Rectal smooth muscle tissue (tissue), 1 donor: Measurements from ENCODE around the gene DENR.

Experiments
- H3K27ac ChIP-seq: one replicate; pipeline ENCODE4 v1.7.0; 2013; ENCODE audit warnings: low read depth, low read length, inconsistent platforms
- H3K27me3 ChIP-seq: one replicate; pipeline ENCODE4 v1.7.0; 2013; ENCODE audit warnings: low read length; ENCODE audit not compliant: control insufficient read depth, insufficient read depth
- H3K36me3 ChIP-seq: one replicate; pipeline ENCODE4 v1.7.0; 2013; ENCODE audit warnings: low read length; ENCODE audit not compliant: control insufficient read depth, insufficient read depth
- H3K4me1 ChIP-seq: one replicate; pipeline ENCODE4 v1.7.0; 2013; ENCODE audit warnings: low read length; ENCODE audit not compliant: control insufficient read depth, insufficient read depth
- H3K4me3 ChIP-seq: one replicate; pipeline ENCODE4 v1.7.0; 2013; ENCODE audit warnings: low read length
- H3K9ac ChIP-seq: one replicate; pipeline ENCODE4 v1.7.0; 2013; ENCODE audit warnings: low read length

Gene DENR

DNA sequence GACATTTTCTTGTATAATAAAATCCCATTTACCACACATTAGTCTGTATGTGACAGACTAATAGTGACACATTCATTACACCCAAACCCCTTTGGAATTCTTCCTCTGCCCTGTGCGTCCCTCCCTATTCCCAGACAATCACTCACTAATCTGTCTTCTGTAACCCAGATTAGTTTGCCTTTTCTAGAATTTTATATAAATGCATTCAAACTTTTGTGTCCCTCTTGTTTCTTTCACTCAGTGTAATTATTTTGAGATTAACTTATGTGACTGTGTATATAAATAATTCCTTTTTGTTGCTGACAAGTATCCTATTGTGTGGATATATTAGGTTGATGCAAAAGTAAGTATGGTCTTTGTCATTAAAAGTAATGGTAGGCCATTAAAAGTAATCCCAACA, 55.0 kb downstream of the DENR start:
- no peak overlapping the region for H3K27ac ChIP-seq
- H3K4me3 ChIP-seq: no peak overlapping the region
- no peaks in the 10 kb centered on the region for H3K27me3 ChIP-seq
- no peaks in the 10 kb centered on the region for H3K36me3 ChIP-seq
- H3K4me1 ChIP-seq: no peaks in the 10 kb centered on the region
- no peak overlapping the region for H3K9ac ChIP-seq

DNA sequence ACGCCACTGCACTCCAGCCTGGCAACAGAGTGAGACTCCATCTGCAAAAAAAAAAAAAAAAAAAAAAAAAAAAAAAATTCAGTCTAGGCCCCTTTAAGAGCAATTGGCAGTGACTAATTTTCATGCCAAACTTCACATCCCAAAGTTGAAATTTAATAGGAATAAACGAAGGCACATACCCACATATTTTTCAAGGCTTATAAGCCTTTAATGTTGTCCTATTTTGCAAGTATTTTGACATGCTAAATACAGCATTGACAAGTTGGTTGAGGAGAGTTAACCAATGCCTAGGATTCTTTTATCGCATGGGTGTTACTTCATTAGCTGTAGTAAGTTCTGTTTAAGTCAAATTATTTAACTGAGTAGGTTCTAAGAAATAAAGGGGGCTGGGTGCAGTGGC, 59.2 kb downstream of the DENR start:
- Histone ChIP-seq H3K36me3 (no peaks in the 10 kb centered on the region), H3K4me1 (no peaks in the 10 kb centered on the region), H3K9ac (no peak overlapping the region), H3K27ac (no peak overlapping the region), H3K4me3 (no peak overlapping the region), H3K27me3 (no peaks in the 10 kb centered on the region)

DNA sequence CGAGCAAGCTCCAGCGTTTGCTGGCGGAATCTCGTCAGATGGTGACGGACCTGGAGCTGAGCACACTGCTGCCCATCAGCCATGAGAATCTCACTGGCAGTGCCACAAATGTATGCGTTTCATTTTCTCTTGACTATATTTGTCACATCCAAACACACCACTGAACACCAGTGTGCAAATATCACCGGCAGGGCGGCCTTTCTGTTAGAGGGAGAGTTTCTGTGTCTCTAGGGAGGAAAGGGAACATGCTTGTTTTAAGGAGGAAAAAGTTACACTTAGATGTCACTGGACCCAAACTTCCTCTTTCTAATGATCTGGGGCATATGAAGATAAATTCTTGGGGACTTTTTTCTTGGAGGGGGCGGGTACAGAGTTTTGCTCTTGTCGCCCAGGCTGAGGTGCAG, 60.7 kb downstream of the DENR start:
- no peaks in the 10 kb centered on the region for H3K4me1 ChIP-seq
- no peaks in the 10 kb centered on the region for H3K36me3 ChIP-seq
- no peaks in the 10 kb centered on the region for H3K27me3 ChIP-seq
- no peak overlapping the region for H3K4me3 ChIP-seq
- H3K27ac ChIP-seq: no peak overlapping the region
- no peak overlapping the region for H3K9ac ChIP-seq

DNA sequence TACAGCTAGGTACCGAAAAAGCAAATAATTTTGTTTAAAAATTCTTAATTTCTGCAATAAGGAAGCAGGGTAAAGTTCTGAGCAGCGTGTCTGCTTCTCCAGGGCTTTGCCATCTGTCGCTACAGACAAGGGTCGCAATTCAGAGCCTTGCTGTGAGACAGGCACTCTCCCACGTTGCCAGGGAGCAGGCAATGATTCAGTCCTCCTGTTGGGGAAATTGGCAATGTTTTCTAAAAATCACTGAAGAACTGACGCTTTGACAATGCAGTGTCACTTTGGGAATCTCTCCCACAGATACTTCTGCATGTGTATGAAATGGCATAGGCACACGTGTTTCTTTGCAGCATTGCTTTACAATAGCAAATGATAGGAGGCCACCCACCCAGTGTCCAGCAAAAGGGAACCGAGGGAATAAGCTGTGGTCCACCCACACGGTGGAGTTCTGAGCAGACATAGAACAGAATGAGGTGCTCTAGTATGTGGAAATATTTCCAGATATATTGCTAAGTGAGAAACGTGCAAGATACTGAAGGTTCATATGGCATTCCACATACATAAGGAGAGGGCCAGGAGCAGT, 66.7 kb downstream of the DENR start:
- H3K36me3 ChIP-seq: no peaks in the 10 kb centered on the region
- no peaks in the 10 kb centered on the region for H3K27me3 ChIP-seq
- H3K9ac ChIP-seq: no peak overlapping the region
- no peaks in the 10 kb centered on the region for H3K4me1 ChIP-seq
- H3K4me3 ChIP-seq: no peak overlapping the region
- H3K27ac ChIP-seq: no peak overlapping the region

DNA sequence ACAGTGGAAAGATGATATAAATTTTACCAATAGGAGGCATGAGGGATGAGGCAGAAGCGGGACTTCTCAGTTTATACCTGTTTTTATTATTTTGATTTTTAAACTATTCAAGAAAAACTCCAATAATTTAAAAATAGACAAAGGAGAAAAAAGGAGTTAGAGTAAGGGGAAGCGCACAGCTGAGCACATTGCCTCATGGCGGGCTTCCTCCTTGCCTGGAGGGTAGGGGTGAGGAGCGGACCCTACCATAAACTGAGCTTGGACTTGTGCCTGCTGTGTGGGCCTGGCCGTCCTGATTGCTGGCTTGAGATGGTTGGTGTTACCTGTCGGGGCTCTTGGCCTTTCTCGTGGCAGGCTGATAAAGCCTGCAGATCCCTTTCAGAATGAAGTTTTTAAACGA, 67.5 kb downstream of the DENR start:
- Histone ChIP-seq H3K4me1 (no peaks in the 10 kb centered on the region), H3K27ac (no peak overlapping the region), H3K27me3 (no peaks in the 10 kb centered on the region), H3K36me3 (no peaks in the 10 kb centered on the region), H3K4me3 (no peak overlapping the region), H3K9ac (no peak overlapping the region)
